Ecto neural progenitor cell (in vitro differentiated cells): Measurements from ENCODE around the gene SORL1.
"Not testable (repeated sequence)": the region's sequence is repeated elsewhere in the genome, so short reads cannot be mapped to it uniquely, and the experiment has no call there.

ENCODE experiments used
- DNase-seq: peaks from one replicate; pipeline ENCODE4 v3.0.0-alpha.2; 2018; ENCODE audit warnings: low spot score

SORL1 gene

DNA sequence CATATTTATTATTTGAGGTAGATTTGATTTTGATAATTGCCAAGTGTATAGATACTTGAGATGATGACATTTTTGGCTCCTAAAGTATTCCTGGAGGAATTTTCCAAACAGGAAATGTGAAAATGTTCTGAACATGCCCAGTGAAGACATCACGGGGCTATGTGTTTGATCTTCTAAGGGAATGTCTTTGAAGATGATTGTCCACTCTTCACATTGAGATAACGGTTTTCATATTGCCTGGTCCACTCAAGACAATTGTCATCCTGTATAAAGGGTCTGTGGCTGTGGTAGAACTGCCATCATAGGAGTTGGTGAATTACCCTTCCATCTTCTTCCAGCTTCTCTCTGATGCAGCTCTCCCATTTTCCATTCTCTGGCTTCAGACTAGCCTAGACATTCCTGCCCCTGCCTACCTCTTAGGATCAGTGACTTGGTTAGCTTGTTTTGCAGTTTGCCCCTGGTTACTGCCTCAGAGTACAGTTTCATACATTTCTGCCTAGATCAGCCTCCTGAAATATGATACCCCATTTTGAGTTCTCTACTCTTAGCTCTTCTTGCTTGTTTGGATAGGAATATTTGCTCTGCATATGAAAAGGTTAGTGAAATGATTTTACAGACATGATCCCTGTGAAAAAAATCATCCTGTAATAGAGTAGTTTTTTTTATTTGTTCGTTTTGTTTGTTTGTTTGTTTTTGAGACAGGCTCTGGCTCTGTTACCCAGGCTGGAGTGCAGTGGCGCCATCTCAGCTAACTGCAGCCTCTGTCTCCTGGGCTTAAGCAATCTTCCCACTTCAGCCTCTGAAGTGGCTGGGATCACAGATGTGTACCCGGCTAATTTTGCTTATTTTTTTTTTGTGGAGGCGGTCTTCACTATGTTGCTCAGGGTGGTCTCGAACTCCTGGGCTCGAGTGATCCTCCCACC lies 112.0 kb downstream of the SORL1 start:
- no peak for DNase-seq

DNA sequence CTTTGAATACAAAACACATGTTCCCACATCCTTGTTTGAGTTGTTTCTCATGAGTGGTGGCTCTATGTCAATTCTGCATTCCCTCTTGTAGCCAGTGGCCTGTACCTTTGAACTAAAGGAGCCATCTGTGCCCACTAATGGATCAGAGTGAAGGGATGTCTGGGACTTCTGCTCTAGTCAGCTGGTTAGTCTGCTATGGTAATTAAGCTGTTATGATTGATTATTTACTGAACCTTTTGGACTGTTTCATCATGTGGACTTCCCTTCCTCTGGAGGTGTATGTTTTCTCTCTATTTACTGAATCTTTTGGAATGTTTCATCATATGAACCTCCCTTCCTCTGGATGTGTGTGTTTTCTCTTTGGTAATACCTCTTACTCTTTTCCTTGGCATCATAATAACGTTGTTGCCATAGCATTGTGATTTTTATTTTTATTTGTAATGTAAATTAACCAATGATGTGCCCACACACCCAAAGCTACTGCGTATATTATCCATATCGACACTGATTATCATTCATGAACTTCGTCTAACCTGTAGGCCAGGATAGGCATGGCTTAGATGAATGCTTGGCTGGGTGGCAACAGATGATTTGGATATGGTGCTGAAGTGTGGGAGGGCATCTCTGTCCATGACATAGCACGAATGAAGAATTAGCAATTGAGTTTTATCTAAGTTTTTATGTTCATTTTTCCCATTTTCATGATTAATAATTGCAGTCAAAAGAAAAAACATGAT lies 113.0 kb downstream of the SORL1 start:
- no peak for DNase-seq

DNA sequence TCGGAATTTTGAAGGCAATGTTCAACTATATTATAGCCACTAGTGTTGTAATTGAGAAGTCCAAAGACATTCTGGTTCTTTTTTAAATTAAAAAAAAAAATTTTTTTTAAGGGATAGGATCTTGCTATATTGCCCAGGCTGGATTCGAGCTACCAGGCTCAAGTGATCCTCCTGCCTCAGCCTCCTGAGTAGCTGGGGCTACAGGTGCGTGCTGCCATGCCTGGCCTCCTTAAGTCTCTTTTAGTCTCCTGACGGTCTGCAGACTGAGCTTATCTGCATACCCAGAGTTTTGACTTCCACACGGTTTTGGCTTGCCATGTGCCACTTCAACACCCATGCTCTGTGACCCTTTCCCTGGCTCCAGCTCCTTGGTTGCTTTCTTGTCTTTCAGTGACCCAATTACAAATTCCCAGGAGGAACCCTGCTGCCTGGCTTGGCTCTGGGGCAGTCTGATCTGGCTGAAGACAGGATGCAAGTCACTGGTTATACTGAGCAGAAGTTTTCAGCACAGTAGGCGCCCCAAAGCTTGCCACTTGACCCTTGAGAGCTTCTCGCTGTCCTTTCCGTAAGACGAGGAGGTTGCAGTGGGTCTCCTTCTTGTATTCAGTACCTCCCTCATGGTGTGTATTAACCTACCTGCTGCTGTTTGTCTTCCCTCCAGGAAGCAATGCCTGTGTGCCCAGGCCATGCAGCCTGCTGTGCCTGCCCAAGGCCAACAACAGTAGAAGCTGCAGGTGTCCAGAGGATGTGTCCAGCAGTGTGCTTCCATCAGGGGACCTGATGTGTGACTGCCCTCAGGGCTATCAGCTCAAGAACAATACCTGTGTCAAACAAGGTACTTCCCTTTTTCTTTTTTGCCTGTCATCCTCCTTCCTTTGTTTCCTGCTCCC lies 114.4 kb downstream of the SORL1 start:
- DNase-seq = no peak

DNA sequence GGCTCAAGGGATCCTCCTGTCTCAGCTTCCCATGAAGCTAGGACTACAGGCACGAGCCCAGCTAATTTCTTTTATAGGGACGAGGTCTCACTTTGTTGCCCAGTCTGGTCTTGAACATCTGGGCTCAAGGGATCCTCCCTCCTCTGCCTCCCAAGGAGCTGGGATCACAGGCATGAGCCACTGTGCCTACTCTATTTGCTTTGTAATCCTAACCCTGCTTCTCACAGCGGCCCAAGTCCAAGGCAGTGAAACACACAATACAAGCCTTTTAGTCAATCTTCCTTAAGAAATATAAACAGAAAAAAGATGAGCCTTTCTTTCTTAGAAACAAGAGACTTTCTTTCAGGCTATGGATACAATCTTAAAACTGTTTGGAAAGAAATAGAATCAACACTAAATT lies 115.9 kb downstream of the SORL1 start:
- DNase-seq = no peak

DNA sequence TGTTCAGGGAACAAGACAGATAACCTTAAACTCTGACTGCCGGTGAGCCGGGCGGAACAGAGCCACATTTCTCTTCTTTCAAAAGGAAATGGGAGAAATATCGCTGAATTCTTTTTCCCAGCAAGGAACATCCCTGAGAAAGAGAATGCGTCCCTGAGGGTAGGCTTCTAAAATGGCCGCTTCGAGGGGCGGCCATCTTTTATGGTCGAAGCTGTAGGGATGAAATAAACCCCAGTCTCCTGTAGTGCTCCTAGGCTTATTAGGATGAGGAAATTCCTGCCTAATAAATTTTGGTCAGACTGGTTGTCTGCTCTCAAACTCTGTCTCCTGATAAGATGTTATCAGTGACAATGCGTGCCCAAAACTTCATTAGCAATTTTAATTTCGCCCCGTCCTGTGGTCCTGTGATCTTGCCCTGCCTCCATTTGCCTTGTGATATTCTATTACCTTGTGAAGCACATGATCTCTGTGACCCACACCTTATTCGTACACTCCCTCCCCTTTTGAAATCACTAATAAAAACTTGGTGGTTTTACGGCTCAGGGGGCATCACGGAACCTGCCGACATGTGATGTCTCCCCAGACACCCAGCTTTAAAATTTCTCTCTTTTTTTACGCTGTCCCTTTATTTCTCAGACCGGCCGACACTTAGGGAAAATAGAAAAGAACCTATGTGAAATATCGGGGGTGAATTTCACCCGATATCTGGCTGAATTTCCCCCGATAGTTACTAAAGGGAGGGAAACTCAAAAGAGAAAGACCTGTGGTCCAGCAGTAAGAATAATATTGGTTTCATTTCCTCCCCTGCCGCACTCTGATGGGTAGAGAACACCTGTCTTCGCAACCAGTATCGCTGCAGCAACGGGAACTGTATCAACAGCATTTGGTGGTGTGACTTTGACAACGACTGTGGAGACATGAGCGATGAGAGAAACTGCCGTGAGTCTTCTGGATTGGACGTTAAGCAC lies 117.5 kb downstream of the SORL1 start:
- DNase-seq = not testable (repeated sequence)

DNA sequence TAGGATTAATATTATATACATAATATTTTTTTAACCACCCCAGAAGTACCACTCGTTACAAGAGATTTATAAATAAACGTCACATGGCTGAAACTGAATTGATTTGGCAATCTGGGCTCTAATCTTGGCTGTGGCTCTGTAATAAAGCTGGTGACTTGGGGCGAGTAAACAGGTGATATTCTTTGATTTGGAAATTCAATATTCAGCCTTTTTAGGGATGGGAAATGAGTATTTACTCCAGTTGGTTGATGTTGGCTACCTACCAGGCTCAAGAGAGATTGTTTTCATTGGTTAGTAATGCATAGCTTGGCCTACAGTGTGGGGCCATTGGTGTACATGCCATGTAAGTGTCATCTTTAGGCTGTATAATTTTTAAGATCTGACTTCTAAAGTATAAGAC lies 118.3 kb downstream of the SORL1 start:
- no peak for DNase-seq

DNA sequence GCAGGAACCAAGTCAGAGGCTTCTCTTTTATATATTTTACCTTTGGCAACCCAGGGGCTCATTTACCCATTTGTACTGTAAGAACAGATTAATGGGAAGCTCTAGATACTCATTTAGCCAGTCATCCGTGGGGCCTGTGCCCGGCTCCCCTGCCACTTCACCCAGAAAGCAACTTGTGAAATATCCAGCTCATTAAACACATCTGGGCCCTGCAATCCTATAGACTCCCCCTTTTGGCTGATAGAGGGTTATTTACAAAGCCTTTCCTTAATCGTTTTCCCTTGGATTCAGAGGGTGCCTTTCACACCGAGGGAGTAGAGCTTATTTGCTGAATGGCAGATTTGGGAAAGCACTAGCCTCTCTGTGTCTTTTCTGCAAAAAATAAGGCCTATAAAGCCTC lies 119.4 kb downstream of the SORL1 start:
- no peak for DNase-seq

DNA sequence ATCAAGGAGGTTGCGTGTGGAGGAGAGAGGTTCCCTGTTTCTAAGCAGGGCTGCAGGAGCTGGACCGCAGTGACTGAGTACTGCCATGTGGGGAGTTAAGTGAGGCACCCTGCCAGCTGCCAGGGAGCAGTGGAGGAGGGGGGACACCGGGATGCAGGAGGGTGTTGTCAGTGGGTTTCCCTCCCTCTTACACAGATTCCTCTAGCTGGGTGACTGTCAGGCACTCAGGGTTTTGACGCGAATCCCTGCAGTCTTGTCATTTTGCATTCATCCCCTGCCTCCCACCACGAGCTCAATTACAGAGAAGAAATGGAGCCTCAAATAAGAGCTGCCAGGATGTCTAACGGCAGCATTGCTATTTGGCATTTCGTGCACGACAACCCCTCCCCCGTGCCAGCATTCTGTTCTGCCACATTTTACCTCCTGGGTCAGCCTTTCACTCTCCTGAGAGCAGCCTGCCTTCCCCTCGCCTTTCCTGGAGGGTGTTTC lies 120.5 kb downstream of the SORL1 start:
- DNase-seq = no peak

DNA sequence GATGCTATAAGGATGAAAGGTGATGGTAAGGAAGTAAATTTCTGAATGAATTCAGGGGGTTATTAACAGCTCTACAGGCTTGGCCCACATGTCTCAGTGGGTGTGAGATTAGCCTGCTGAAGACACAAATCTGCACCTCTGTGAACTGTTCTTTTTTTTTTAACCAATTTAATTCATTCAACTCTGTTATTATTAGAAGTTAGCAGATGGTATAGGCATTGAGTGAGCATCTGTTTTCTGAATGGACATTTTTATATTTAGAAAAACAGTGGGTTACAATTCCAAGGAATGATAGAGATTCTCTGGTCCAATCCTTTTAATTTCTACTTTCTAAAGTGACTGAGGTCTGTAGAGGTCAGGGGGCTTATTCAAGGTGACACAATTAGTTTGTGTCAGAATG lies 122.7 kb downstream of the SORL1 start:
- DNase-seq = no peak

DNA sequence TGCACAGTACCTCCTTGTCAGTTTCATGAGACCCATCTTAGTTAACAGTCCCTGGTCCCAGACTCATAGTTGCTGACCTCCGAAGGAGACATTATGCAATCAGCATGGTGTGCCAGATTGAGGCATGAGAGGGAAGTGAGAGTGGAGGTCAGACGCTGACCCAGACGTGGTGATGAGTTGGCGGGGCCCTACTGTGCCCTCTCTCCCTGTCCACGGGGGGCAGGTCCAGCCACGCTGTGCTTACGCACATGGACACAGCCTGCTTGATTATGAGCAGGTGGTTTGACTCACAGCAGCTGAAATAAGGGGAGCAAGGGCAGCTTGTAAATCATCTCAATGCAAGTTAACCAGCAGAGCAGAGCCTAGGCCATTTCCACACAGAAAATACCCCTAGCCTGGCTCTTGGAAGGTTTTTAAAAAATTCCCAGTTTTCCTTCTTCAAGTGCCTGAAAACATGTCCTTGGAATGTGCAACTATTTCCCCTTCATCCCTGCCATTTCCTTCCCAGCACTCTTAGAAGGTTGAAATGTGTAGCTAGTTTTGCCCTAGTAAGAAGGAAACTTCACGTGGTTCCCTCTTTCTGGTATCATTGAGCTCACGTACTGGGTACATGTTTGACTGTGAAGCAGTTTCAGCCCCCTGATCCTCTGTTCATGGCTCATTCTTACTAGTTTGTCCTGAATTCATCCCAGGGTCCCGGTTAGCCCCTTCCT lies 123.3 kb downstream of the SORL1 start:
- DNase-seq = no peak

DNA sequence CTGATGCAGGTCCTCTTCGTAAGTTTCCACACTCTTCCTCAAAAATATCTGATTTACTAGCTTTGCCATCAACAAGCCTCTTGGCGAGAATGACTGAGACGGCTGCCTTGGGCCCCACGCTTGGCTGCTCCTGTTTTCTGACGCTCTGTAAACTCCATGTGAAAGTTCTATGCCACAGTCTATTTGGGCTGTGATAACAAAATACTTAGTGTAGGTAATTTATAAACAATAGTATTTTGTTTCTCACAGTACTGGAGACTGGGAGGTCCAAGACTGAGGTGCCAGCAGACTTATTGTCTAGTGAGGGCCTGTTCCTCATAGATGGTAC lies 123.8 kb downstream of the SORL1 start:
- no peak for DNase-seq

DNA sequence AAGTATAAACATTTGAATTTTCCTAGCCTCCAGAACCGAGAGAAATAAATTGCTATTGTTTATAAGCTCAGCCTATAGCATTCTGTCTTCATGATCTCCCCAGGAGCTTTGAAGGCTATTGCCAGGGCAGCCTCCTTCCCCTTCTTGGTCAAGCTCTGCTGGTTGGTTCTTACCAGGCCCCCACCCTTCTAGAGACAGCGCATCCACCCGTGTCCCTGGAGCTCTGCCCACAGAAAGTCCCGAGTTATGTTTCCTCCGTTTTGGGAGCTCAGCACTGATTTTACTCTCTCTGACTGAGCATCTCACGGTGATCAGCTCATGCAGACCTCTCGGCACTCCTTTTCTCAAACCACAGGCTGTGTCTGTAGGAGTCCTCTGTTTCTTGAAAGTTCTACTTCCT lies 124.4 kb downstream of the SORL1 start:
- no peak for DNase-seq

DNA sequence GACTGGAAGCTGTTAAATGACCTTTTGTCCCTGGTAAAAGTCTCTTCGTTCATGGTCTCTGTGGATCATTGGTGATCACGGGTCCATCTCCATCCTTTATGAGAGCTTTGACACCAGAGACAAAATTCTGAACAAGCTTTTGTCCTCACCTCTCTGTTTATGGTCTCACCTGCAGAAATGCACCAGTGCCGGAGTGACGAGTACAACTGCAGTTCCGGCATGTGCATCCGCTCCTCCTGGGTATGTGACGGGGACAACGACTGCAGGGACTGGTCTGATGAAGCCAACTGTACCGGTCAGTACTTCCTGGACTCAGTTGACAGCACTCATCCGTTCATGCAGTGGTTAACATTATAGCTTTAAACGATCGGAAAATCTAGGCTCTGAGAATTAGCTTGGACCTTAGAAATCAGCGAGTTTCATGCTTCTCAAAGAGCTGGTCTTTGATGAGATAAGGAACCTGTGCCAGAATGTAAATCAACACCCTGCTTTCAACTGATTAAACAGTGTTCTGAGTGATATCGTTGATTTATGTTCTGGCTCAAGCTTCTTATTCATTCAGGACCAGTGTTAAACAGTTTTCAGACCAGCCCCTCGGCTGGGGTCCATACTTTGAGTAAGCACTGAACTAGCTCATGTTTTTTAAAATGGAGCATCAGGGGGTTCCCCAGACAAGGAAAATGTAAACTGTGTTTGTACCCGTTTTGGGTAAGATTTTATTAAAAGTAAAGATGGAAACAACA lies 125.2 kb downstream of the SORL1 start:
- no peak for DNase-seq

DNA sequence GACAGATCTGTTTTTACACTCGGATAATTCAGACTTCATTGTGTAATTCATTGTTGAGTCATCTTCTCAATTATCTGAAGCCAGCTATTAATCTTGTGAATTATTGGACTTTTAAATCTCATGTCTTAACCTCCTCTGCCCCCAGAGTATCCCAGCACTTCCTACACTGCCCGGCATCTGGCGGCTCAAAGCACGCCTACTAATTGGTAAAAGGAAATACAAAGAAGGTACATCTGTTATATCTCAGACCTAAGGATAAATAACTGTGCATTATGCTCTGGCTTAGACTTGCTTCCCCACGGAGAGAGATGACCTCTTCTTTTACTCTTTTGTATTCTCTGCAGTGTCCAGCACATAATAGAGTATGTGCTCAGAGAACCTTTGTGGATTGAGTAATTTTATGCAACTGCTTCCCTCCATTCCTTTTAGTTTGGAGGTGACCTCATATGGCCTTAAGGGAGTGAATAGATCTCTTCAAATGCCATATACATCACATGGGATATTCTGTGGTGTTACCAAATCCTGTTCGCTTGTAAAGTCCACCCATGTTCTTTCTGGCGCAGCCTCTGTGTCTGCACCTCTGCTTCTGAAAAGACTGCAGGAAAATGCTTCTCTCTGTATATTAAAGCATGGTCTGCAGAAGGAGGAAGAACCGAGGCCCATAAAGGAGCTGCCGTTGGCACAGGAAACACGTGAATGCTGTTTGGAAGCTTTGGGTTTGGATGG lies 126.3 kb downstream of the SORL1 start:
- no peak for DNase-seq

DNA sequence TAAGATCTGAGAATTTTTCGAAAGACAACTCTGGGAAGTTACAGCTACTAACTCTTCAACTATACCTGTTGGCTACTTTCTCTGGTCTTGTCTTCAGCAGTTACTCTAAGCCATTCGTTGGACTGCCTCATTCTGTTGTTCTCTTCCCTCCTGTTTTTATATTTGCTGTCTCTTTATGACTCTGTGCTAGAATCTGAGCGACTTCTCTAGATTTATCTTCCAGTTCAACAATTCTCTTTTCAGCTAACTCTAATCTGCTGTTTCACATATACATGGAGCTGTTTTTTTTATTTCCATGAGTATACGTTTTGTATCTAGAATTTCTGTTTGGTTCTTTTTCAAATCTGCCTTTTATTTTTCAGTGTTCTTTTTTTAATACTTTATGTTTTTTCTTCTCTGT lies 128.0 kb downstream of the SORL1 start:
- no peak for DNase-seq

DNA sequence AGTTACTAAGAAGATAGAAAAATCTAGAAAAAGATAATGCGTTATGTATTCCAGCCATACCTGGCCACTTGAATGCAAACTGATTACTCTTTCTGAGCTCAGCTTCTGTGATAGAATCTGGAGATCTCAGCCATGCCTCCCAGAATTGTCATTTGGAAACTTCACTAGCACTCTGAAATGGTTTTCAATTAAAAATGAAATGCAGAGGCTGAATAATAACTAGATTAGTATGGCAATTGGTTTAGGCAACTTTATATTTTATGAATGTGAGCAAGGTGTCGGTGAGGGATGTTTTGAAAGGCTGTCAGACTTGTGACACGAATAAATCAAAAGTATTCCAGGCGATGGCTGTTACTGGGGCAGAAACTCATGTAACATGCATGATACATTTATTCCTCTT lies 129.5 kb downstream of the SORL1 start:
- DNase-seq = no peak

DNA sequence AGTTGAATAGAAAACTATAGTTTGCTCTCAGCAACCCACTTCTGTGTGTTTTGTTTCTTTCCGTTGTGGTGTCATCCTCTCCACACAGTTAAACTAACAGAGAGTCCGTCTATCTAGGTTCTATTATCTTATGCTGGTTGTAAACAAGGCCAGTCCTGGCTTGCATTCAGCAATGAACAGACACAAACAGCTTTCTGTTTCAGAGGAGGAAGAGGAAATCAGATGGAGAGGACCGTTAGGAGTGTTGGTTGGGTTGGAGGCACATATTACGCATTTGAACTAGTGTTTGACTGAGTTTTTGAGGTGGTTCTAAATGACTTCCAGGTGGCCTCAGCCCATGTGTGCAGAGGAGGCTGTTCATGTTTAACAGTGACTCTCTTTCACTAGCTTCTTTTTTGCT lies 130.2 kb downstream of the SORL1 start:
- no peak for DNase-seq

DNA sequence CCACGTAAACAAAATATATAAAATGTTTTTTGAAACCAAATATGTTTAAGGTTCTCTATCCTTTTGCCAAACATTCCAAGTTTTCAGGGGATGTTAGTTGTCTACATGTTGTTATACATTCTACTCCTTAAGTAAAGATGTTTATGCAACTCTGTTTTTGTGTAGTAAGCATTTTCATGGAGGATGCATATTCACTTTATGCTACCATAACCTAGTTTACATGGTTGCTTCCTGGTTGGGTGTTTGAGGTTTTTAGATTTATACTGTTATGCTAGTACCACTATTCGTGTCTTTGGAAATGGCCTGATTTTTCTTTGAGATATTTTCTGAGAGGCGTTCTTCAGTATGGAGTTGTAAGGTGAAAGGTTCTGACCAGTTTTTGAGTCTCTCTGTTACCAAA lies 131.7 kb downstream of the SORL1 start:
- DNase-seq = no peak

DNA sequence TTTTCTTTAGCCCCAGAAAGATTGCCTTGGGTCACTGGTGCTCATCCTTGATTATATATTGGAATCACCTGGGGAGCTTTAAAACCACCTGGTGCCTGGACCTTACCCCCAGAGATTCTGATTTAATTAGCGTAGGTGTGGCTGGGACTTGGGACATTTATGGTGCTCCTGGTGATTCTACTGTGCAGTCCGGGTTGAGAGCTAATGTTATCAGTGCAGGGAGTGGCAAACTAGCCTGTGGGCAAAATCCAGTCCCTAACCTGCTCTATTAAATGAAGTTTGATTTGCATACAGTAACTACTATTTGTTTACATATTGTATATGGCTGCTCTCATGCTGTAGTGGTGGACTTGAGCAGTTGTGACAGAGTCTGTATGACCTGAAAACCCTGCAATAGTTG lies 134.6 kb downstream of the SORL1 start:
- DNase-seq = no peak
